ENCODE measurements around the gene MAPK11.

- no peak for TF ChIP-seq CTCF (conservative IDR thresholded peaks at IDR 0.05 in 1 of 2, IDR thresholded peaks at IDR 0.05 in 1 of 2; ENCODE audit: low read depth in 1 of 2, low read length in 2 of 2)
- TF ChIP-seq EZH2 (IDR thresholded peaks at IDR 0.05; ENCODE audit: low read length, missing control alignments), result no peak
Observed at GRCh38 chr22:50250249-50250554, 20.0 kb downstream of the MAPK11 start.

All from fibroblast of lung (primary cell).